GM19372 (cell line): ENCODE measurements around the gene CES3.
A peak's percentile ranks its signal among the peaks of the same experiment; 100 is the strongest.
"Not testable (repeated sequence)": the region's sequence is repeated elsewhere in the genome, so short reads cannot be mapped to it uniquely, and the experiment has no call there.

Source experiments
- ATAC-seq: cut with Tn5 transposase; IDR thresholded peaks from one replicate; pipeline ENCODE4 v1.9.1; 2021; ENCODE audit warnings: mild to moderate bottlenecking, low read depth, moderate library complexity; ENCODE audit not compliant: unreplicated experiment

CES3 gene

DNA sequence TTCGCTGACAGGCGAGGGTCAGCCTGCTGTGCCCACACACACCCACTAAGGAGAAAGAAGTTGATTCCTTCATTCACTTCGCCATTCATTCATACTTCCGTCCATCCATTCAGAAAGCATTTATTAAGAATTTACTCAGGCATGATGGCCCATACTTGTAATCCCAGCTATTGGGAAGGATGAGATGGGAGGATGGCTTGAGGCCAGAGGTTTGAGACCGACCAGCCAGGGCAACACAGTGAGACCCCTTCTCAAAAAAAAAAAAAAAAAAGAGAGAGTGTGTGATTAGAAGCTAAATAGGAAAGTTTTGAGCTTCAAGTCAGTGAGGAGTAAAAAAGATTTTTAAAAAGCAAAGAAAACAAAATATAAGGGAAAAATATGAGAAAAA lies 17.0 kb upstream of the CES3 start:
- no peak for ATAC-seq

DNA sequence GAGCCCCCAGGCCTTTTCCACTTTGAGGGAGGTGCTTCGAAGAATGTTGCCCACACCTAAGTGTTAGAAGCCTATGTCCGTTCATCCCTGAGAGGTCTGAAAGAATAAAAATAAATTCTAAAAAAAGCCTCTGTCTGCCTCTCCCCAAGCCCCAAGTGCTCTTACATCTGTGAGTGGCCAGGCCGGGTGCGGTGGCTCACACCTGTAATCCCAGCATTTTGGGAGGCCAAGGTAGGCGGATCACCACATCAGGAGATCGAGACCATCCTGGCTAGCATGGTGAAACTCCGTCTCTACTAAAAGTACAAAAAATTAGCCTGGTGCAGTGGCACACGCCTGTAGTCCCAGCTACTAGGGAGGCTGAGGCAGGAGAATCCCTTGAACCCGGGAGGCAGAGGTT lies 16.1 kb upstream of the CES3 start:
- ATAC-seq, result not testable (repeated sequence)

DNA sequence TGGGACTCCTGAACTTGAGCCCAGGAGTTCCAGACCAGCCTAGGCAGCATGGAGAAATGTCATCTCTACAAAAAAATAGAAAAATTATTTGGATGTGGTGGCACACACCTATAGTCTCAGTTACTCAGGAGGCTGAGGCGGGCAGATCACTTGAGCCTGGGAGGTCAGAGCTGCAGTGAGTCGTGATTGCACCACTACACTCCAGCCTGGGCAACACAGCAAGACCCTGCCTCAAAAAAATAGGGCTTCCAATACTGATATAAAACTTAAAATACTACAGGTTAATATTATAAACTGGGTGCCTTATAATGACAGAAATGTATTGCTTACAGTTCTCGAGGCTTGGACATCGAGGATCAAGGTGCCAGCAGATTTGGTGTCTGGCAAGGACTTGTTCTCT lies 15.1 kb upstream of the CES3 start:
- ATAC-seq, result no peak

DNA sequence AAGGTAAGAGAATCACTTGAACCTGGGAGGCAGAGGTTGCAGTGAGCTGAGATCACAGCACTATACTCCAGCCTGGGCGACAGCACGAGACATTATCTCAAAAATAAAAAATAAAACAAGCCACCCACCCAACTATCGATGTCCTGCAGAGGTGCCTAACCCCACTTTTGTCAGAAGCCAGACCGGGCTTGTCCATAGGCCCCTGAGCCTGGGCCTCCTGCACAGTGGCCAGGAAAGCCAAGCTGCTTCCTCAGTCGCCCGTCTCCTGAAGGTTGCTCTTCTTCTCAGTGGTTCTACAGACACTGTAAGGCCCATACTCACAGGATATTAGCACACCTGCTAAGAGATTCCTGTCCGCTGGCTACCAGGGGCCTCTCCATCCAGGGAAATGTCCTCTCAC lies 14.5 kb upstream of the CES3 start:
- ATAC-seq, result no peak

DNA sequence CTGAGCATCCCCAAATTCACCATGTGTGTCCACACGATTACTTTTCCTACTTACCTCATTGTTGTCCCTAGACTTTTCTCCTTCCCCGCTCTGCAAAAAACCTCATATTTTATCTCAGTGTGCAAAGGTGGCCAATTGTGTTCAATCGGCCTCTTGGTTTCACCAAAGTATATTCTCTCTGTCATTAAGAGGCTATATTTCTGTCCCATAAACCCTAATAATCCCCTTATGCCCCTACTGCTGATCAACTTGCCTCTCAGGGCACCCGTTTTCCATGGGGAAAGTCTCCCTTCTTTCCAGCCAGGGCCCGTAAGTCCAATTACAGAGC lies 14.1 kb upstream of the CES3 start:
- no peak for ATAC-seq

DNA sequence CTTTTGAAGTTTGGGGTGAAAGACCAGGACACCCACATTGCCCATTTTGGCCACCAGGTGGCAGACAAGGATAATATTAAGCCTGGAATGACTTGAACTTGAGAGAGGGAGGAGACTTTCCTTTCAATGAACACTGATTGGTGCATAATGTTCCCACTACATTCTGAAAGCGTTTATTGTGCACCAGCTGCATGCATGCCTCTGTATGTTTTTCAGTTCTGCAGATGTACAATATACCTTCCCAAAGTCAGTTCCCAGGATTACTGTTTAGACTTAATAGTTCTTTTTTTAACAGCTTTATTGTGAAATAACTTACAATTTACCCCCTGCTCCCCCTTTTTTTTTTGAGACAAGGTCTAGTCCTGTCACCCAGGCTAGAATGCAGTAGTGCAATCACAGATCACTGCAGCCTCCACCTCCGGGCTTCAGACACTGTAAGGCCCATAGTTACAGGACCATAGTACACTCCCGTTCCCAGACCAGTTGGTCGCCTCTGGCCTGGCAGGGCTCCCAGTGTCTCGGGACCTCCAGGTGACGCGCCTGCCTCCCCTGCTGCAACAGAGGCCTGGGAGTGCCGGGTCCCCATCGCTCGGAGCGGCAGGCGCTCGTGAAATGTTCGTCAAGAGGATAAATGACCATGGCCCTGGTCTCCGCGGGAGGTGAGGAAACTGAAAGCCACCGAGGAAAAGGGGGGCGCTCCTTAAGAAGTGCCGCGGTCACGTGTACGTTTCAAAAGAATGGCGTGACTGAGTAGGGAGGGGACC lies 13.6 kb upstream of the CES3 start:
- ATAC-seq, result peak; percentile 60

DNA sequence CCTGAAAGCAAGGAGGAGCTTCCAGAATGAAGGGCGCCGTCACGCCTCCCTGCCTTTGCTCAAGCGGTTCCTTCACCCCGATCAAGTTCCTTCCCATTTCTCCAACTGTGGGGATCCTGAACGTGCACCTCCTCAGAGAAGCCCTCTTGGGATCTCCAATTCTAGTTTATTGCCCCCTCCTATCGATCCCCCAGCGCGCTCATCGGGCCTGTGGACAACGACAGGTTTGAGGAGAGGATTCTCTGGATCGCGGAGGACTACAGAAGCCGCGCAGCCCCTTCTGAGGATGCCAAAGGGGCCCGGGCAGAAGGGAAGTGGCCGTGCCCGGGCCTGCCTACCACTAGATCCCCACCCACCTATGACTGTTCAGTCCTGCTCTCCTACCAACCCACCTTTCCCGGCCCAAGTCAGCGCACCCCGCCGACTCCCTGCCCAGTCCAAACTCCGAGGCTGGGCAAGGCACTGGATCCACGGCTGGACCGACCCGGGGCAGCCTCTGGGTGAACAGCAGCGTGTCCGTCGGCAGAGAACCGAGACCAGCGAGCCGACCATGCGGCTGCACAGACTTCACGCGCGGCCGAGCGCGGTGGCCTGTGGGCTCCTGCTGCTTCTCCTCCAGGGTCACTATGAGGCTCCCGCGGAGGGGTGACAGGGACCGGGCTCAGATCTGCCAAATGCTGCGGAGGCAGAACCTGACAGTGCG lies 12.8 kb upstream of the CES3 start:
- no peak for ATAC-seq

DNA sequence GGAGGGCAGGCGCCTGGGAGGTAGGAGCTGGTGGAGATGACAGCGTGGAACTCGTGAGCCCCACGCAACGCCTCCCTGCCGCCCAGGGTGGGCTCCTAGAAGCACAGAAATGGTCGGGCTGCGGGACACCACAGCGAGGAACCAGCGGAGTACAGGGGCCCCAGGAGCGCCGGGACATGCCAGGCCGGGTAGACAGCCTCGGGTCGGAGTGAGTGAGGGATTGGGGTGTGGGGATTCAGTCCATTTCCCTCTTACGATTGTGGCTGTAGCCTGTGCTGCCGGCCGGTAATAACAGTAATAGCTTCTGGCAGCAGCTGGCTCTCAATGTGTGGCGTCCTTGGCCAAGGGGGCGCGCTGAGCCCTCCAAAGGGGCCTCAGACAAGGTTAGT lies 12.2 kb upstream of the CES3 start:
- ATAC-seq, result no peak

DNA sequence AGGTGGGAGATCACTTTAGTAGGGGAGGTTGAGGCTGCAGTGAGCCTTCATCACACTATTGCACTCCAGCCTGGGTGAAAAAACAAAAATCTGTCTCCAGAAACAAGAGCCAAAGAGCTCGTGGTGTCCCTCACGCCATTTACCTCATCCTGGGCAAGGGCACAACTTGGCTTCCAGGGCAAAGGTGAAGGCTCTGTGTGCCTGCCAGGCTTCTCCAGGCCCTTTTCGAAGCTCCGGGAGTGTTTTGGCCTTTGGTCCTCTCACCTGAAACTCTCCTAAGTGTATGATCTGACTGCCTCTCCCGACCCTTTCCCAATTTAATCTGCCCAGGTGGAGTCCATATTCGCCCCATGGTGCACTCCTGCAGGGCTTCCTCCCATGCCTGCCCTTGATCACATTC lies 11.6 kb upstream of the CES3 start:
- ATAC-seq, result no peak

DNA sequence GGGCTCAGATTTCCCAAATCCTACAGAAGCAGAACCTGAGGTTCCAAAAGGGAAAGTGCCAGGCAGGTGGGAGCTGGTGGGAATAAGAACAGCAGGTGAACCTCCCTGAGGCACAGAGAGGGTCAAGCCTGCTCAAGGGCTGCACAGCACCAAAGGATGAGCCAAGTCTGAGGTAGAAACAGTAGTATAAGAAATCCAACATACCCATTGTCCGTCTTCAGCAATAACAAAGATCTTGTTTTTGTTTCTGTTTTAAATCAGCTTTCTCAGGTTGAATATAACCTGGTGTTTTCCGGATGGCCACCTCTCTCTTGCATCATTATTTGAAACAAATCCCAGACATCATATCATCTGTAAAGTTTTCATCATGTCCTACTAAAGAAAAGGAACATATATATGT lies 10.6 kb upstream of the CES3 start:
- no peak for ATAC-seq

DNA sequence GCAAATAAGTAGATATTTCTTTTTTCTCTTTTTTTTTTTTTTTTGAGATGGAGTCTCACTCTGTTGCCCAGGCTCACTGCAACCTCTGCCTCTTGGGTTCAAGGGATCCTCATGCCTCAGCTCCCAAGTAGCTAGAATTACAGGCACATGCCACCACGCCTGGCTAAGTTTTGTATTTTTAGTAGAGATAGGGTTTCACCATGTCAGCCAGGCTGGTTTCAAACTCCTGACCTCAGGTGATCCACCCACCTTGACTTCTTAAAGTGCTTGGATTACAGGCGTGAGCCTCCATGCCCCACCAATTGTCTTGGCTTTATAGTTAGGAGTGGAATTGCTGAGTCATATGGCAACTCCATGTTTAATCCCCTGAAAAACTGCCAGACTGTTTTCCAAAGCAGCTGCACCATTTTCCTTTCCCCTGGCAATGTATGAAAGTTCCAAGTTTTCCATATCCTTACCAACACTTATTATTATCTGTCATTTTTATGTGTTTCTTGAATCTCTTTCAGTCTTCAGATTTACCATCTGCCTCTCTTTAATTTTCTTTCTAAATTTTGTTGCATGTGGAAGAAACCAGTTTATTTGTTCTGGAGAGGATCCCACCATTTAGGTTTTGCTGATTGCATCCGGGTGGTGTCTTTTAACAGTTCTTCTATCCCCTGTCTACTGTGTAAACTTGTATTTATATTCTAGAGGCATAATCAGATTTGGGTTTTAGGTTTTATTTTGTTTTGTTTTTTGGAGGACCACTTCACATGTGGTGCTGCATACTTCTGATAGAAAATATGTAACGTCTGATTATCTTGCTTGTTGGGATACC lies 9.9 kb upstream of the CES3 start:
- no peak for ATAC-seq

DNA sequence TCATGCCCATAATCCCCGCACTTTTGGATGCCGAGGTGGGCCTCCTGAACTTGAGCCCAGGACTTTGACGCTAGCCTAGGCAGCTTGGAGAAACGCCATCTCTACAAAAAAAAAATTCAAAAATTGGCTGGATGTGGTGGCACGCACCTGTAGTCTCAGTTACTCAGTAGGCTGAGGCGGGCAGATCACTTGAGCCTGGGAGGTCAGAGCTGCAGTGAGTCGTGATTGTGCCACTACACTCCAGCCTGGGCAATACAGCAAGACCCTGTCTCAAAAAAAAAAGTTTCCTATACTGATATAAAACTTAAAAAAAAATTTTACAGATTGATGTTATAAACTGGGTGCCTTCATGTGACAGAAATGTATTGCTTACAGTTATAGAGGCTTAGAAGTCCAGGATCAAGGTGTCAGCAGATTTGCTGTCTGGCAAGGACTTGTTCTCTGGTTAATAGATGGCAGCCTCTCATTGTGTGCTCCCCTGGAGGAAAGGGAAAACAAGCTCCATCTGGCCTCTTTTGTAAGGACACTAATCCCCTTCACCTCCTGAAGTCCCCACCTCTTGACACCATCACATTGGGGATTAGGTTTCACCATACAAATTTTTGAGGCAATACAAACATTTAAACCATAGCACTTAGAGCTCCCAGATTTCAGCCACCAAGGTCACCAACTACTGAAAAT lies 8.5 kb upstream of the CES3 start:
- no peak for ATAC-seq

DNA sequence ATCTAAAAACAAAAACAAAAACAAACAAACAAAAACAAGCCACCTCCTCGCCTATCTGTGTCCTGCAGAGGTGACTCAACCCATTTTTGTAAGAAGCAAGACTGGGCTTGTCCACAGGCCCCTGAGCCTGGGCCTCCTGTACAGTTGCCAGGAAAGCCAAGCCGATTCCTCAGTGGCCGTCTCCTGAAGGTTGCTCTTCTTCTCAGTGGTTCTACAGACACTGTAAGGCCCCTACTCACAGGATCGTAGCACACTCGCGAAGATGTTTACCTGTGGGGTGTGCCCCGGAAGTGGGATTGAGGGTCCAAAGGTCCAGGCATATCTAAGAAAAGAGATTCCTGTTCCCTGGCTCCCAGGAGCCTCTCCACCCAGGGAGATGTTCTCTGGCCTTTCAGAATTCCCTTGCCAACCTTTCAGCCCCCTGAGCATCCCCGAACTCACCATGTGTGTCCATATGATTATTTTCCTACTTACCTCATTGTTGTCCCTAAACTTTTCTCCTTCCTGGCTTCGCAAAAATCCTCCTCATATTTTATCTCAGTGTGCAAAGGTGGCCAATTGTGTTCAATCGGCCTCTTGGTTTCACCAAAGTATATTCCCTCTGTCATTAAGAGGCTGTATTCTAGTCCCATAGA lies 7.5 kb upstream of the CES3 start:
- ATAC-seq, result no peak

DNA sequence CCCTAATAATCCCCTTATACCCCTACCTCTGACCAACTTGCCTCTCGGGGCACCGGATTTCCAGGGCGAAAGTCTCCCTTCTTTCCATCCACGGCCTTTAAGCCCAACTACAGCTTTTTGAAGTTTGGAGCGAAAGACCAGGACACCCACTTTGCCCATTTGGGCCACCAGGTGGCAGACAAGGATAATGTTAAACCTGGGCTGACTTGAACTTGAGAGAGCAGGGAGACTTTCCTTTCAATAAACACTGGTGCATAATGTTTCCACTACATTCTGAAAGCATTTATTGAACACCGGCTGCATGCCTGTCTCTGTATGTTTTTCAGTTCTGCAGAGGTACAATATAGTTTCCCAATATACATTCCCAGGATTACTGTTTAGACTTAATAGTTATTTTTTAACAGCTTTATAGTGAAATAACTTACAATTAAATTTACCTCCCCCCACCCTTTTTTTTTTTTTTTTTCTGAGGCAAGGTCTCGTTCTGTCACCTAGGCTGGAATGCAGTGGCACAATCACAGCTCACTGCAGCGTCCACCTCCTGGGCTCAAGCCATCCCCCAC lies 6.9 kb upstream of the CES3 start:
- no peak for ATAC-seq

DNA sequence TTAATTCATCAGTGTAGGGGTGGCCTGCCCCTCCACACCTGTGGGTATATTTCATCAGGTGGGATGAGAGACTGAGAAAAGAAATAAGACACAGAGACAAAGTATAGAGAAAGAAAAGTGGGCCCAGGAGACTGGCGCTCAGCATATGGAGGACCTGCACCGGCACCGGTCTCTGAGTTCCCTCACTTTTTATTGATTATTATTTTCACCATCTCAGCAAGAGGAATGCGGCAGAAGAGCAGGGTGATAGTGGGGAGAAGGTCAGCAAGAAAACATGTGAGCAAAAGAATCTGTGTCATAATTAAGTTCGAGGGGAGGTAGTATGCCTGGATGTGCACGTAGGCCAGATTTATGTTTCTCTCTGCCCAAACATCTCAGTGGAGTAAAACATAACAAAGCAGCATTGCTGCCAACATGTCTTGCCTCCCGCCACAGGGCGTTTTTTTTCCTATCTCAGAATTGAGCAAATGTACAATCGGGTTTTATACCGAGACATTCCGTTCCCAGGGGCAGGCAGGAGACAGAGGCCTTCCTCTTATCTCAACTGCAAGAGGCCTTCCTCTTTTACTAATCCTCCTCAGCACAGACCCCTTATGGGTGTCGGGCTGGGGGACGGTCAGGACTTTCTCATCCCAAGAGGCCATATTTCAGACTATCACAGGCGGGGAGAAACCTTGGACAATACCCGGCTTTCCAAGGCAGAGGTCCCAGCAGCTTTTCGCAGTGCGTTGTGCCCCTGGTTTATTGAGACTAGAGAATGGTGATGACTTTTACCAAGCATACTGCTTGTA lies 5.5 kb upstream of the CES3 start:
- ATAC-seq, result not testable (repeated sequence)

DNA sequence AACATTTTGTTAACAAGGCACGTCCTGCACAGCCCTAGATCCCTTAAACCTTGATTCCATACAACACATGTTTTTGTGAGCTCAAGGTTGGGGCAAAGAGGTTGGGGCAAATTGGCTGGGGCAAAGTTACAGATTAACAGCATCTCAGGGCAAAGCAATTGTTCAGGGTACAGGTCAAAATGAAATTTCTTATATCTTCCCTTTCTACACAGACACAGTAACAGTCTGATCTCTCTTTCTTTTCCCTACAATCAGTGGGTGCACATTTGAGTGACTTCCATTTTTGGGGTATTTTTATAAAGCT lies 5.0 kb upstream of the CES3 start:
- not testable (repeated sequence) for ATAC-seq

DNA sequence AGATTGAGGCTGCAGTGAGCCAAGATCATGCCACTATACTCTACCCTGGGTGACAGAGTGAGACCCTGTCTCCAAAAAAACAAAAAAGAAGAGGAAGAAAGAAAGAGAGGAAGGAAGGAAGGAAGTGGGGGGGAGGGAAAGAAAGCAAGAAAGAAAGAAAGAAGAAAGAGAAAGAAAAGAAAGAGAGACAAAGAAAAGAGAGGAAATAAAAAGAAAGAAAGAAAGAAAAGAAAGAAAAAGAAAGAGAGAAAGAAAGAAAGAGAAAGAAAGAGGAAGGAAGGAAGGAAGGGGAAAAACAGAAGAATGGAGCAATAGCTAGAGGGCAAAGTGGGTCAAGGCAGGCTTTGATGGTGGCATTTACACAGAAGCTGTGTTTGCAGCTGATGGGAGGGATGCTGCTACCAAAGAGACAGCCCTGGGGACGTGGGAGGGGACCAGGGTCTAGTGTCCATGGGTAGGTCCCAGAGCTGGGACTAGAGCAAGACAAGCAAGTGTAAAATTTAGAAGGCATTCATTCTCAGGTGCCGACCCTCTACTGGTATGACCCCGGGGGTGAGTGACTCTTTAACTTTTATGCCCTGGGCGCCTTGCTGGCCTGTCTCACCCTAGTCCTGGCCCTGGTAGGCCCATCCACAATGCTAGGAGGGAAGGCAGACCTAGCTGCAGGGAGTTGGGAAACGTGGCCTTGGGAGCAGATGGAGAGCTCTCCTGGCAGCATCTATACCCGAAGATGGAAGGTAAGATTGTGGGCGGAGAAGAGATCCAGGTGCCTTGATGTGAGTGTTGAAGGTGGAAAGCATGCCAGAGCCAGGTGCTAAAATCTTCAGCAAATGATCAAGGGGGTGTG lies 2.0 kb upstream of the CES3 start:
- ATAC-seq, result no peak

DNA sequence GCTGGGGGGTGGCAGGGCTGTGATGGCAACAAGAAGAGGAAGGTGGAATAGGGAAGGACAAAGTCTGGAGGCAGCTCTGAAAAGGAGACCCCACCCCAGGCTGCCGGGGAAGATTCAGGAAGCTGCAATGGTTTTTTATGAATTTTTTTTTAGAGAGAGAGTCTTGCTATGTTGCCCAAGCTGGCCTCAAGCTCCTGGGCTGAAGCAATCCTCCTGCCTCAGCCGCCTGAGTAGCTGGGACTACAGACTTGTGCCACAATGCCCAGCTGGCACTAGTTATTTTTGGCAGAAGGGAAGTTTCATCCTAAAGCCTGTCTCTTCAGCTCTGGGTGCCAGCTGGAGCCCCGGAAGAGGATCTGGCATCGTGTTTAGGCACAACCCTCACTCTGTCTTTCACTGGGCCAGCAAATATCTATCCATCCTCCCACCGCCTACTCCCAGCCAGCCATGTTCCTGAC lies 1.3 kb upstream of the CES3 start:
- no peak for ATAC-seq

DNA sequence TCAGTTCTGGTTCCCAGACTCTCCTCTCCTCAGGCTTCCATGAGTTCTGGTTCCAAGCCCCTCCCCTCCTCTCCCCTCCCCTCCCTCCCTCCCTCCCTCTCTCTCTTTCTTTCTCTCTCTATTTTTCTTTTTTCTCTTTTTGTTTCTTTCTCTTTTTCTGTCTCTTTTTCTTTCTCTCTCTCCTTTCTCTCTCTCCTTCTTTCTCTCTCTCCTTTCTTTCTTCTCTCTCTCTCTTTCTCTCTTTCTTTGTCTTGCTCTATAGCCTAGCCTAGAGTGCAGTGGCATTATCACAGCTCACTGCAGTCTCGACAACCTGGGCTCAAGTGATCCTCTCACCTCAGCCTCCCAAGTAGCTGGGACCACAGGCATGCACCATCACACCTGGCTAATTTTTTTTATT lies 796 bp upstream of the CES3 start:
- no peak for ATAC-seq
